Stimulated activated CD4-positive, alpha-beta T cell treated with anti-CD3 and anti-CD28 coated beads, Interleukin-2, amount 100 ng/mL, for 4 hours (primary cell): ENCODE results near the gene CFAP161.
"Not testable (repeated sequence)": the region's sequence is repeated elsewhere in the genome, so short reads cannot be mapped to it uniquely, and the experiment has no call there.

ENCODE experiments used
- DNase-seq: peaks from one replicate; pipeline ENCODE4 v3.0.0-alpha.2; 2020; ENCODE audit warnings: low read depth

Gene CFAP161

DNA sequence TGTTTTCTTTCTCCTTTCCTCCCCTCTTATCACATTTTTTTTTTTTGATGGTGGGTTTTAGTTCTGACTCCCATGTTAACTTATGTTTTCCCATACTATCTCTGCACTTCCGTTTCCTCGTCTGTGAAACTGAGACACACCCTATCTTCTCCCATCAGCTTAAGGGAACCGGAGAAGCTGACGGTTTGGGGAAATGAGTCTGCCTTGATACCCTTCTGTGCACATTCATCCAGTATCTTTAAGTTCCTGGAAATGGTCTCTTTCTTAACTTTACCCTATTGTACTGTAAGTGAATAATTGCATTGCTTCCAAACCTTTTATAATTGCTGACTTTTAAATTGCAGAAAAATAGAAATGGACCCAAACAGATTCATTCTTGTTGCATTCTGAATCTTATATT, 26.2 kb upstream of the CFAP161 start:
- DNase-seq: no peak

DNA sequence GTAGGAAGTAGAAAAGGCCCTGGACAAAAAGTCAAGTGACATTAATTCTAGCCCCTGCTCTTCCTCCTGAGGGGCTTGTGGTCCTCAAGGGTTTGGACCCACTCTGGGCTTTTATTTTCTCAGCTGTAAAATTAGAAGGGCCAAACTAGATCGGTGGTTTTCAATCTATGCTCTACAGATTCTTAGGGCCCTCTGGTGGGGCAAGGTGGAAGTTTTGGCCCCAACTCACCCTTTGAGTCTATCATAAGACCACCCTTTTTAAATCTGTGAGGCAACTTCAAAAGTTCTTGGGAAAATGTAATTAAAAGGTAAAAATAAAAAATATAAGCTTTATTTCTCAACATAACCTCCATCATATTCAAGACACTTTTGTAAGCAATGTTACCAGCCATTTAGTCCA, 25.6 kb upstream of the CFAP161 start:
- no peak for DNase-seq

DNA sequence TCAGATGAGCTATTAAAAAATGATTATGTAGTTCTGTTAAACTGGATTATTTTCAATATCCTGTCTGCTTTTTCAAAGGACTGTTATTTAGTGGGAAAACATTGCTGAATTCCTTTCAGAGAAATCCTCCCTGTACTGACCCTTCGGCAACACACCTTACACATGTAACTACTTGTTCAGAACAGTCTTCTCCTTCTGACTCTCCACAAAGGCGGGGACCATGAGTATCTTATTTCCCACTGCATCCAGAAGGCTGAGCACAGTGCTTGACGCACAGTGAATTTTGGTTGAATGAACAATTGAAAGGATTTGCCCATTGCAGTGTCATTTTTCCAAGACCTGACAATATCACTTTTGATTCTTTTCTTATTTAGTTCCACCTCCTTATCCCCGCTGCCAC, 23.1 kb upstream of the CFAP161 start:
- no peak for DNase-seq

DNA sequence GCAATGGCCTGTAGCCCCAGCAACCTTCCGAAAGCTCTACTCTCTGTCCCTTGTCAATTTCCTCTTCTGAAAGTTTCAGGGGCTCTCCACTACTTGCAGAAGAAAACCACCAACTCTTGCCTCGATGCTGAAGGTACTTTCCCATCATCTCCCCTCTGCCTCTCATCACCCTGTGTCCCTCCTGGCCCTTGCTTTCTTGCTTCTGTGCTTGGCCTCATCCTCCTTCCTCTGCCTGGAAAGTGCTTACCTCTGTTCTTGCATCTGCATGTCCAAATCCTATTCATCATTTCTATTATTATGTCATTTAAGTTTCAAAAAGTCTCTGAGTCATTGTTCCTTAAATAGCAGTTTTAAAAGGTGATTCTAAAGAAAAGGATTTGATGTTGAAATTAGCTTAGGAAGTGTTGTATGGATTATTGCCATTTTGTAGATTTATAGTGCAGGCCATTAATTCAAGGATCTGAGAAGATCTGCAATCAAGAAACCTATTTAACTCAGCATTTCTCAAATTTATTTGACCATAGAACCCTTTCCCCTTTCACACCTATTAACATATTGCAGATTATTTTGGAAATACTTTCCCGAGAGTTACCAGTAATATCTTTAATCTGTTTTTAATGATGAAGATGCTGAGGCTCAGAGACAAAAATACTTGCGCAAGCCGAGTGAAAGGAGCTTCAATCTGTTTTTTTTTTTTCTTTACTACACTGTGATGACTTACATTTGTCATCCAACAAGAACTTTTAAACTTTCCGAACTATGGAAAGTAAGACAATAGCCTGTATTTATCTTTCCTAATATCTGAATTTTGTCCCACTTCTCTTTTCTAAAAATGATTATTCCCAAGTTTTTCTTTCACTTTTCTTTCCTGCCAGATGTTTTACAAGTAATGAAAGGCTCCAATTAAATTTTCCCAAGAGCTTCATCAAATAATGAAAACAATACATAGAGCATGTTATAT, 22.3 kb upstream of the CFAP161 start:
- no peak for DNase-seq

DNA sequence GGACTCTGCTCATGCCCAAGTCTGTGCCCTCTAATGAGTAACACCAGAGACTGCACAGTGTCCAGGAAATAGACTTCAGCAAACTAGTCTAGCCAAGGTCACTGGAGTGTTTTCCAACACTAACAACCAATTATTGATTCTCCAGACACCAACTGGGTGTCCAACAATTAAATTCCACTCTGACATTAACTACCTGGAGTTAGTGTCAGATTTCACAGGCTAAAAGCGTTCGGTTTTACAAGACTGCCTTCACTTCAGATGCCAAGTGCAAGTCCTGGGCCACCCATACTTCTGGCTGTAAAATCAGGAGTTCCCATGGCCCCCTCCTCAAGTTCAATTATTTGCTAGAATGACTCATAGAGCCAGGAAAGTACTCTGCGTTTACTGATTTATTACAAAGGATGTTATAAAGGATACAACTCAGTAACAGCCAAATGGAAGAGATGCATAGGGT, 20.8 kb upstream of the CFAP161 start:
- no peak for DNase-seq

DNA sequence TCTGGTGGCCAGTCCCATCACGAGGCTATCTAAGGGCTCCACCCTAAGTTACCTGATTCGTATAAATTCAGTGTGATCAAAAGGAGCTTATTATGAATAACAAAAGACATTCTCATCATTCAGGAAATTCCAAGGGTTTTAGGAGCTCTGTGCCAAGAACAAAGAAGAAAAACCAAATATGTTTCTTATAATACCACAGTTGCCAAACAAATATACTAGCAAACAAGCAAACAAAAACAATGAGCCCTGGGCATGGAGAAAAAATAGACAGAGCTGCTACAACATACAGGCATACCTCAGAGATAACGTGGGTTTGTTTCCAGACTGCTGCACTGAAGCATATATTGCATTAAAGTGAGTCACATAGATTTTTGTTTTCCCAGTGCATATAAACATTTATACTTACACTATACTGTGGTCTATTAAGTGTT, 20.2 kb upstream of the CFAP161 start:
- no peak for DNase-seq

DNA sequence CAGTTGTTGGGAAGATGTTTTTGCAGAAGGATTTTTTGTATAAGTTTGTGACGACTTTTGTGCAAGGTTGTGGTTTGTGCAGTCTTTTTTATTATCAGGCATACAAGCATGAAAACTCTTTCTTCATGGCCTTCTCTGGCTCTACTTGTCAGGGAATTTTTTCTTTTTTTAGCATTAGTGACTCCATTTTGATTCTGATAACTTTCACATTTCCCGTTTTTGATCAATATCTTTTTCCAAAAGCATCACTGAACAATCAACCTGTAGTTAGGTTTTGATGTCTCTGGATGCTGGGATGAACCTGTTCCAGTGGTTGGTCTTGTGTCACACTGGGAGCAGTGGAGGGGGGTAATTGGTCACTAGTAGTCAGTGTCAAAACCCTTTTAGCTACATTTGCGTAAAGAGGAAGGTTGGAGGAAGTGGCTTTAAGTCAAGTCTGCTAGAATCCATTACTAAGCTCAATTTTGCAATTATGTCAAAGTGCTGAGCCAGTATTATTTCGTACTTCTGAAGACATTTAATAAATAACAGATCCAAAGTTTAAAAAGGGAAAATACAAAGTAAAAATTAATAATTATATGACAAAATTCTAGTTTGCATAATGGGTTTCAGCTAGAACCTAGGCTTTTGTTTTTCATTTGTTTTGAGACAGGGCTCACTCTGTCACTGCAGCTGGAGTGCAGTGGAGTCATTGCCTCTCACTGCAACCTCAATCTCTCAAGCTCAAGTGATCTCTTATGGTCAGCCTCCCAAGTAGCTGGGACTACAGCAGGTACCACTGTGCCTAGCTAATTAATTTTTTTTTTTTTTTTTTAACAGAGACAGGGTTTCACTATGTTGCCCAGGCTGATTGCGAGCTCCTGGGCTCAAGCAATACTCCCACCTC, 18.8 kb upstream of the CFAP161 start:
- no peak for DNase-seq

DNA sequence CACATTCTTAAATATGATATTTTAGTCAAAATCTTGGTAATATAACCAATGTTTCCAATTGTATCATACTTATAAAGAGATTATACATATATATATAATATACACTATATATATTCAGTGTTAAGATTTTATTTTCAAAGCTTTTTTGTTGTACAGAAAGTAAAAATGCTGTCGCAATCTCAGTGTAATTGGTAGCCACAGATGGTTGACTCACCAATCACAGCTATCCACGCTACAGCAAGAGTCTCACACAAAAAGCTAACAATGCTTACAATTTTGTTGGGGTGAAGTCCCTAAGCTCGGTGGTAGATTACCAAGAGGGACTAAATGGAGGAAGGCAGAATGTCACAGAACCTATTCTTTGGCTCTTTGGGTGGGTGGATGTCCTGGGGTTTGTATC, 16.9 kb upstream of the CFAP161 start:
- DNase-seq: no peak

DNA sequence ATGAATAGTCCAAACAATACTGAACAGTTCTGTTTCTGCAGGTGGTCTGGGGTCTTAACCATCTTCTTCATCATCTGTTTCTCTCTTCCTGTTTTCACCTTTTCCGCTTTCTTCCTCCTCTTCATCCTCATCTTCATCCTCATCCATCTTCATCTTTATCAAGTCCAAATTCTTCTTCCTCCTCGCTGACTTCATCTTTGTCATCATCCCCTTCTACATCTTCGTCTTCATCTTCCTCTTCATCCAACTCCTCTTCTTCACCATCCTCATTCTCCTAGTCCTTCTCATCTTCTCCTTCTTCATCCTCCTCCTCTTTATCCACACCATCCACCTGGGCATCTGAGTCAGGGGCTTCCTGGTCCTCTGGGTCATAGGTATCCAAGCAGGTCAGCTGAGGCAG, 16.5 kb upstream of the CFAP161 start:
- DNase-seq: no peak

DNA sequence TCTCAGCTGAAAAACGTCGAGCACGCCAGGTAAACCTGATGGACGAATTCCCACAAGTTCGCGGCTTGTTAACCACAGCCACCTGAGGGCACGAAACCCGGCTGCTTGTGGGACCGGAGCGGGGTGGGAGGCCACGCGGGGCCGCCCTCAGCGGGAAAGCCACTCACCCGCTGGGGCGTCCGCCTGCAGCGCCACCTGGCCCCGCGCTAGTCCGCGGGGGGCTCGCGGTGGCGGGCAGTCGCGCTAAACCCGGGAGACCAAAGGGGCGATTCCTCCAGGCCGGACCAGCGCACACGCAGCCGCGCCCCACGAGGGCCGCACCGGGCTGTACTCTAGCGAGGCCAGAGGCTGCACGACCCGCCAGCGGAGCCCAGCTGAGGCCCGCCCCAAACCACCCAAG, 15.7 kb upstream of the CFAP161 start:
- DNase-seq: no peak

DNA sequence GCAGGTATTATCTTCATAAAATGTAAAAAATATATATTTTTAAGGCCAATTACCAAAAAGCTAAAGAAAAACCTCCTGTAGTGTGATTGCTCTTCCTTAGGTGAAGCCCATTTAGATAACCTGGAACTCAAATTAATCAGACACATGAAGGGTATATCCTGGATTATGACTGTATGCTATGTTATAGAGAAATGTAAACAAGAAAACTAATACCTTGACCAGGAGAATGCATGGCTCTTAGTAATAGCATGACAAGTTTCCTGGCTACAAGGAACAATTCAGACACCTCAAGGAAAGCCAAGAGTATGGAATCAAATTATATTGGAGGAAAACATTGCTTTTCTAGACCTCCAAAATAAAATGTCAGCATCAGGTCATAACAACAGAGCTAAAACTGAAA, 14.0 kb upstream of the CFAP161 start:
- DNase-seq: no peak

DNA sequence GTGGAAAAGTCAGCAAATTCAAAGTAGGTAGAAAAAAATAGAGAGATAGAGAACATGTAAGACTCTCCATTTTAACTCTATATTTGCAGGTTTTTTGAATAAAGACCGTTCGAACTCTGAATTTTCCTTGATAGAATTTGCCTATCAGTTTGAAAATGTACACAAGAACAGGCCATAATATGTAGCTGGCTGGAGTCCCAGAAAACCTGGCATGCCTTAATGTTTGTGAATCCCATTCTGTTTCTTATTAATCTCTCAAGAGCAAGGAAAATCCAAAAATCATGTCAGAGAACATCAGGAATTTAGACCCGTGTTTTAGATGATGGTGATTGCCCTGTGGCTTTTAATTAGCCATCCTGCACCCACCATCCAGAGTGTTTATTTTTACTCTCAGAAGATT, 7.2 kb upstream of the CFAP161 start:
- DNase-seq: no peak

DNA sequence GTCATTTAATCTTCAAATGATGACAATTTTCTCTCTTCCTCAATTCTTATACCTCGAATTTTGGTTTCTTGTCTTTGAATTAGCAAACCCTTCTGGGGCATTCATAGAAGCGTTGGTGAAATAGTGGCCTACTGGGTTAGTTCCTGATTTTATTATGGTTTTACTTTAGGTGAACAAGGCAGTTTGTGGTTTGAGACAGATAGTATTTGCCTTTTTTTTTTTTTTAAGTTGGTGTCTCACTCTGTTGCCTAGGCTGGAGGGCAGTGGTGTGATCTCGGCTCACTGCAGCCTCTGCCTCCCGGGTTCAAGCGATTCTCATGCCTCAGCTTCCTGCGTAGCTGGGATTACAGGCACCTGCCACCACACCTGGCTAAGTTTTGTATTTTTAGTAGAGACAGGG, 7.4 kb downstream of the CFAP161 start:
- not testable (repeated sequence) for DNase-seq

DNA sequence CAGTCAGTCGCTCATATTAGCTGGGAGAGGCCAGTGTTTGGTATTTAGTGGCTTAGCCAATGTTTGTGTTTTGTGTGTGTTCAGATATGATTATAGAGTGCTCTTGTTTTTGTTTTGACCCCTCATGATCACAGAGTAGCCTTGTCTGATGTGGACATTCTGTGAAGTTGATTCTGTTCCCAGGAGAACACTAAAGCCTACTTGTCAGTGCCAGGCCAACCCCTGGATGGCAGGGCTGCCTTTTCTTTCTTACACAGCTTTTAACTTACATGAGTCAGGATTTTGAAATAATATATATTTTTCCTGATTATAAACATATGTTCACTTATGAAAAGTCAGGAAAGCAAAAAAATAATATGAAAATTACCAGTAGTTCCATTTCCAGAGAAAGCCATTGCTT, 11.9 kb downstream of the CFAP161 start:
- DNase-seq: no peak

DNA sequence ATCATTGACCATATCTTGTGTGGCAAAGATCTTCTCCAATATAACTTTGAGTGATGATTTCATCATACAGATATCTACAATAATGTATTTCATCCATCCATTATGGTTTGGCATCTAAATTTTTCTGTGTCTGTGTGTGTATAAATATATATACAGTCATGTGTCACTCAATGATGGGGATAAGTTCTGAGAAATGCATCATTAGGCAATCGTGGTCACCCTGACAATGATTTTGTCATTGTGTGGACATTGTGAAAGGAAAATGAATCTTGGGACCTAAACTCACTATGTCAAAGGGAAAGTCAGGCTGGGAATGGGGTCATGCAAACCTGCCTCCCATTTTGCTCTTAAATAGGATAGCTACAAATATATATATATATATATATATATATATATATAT, 12.4 kb downstream of the CFAP161 start:
- DNase-seq: no peak

DNA sequence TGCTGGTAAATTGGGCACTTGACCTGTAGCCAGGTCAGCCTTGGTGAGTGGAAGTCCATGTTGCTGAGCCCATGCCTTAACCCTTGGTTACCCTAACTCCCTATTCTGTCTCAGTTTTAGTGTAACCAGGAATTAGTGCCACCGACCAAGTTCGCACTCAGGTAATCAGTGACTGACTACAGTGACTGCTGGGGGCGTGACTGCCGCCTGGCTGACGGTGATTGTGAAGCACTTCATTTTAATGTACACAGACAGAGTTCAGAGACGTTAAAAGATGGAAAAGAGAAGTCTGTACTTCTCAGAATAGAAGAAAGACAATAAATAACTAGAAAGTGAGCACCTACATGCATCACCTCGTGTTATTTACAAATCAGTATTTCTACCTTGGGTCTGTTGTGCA, 17.3 kb downstream of the CFAP161 start:
- DNase-seq: no peak

DNA sequence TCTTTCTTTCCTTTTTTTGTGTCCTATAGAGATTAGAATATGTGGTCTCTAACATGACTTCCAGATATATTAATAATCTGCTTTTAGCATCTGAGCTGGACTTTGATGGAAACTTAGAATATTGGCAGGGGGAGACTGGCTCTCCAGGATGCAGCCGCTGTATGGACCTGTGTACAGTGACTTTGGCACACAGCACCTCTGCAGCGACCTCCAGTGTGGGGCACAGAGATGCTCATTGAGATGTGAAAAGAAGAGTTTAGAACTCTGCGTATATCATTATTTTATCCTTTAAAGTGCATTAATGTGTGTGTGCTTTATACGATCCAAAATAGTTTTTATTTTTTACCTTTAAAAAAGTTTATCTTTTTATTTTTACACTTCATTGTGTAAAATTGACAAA, 18.3 kb downstream of the CFAP161 start:
- no peak for DNase-seq

DNA sequence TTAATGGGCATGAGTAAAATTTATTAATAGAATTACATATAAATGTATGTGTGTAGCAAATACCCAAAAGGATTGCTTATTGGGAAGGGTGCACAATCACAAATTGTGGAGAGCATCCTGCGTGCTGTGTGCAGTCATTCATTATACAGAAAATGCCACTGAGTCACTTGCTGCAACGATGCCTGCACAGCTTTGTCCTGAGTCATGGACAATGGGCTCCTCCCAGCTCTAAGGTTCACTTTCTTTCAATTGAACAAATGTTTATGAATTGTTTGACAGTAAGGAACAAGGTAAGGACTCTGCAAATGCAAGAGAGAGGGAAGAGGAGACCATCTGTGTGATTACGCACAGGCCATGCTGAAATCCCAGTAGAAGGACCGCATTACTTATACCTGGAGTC, 18.7 kb downstream of the CFAP161 start:
- no peak for DNase-seq

DNA sequence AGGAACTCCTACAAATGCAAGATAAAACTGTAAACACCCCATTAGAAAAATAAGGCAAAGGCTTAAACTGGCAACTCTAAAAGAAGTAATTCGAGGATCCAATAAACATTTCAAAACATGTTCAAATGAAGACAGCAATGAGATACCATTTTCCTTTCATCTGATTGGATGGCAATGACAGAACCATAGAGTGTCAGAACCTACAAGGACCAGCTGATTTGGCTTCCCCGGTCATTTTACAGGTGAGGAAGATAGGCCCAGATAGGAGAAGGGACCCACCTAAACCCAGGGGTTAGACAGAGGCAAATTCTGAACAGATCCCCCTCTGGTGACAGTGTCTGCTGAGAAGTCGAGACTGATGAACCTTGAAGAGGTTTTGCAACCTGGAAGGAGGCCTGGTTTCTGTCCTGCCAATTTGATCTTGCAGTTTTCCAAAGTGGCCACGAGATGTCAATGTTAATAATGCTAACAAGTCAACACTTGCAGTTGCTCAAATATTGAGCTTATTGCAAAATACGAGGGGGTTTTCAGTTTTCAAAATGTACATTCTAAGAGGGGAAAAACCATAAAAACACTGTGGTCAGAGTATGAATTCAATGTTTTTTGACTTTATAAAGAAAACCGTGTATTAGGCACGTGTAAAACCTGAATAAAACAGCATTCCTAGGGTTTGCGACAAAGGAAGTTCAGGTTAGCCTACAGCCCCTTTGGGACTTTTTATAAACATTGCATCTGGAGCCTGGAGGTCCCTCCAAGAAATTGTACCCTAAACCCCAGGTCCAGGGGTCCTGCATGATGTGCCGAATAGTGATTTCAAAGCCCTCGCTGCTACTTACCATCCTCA, 21.5 kb downstream of the CFAP161 start:
- DNase-seq: no peak

DNA sequence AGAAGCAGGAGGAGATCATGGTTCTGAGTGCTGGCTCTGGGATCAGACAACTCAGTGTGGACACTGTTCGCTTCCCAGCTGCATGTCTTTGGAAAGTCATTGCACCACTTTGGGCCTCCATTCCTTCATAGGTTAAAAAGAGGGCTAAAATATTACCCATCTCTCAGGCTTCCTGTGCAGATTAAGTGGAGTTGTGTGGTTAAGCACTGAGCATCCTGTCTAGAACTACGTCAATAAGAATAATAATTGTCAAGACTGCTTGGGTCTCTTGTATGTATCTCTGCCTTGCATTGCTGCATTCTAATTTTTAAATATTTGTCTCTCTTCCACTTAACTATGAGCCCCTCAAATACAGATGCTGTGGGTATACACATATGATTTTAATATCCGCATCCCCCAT, 22.3 kb downstream of the CFAP161 start:
- no peak for DNase-seq

DNA sequence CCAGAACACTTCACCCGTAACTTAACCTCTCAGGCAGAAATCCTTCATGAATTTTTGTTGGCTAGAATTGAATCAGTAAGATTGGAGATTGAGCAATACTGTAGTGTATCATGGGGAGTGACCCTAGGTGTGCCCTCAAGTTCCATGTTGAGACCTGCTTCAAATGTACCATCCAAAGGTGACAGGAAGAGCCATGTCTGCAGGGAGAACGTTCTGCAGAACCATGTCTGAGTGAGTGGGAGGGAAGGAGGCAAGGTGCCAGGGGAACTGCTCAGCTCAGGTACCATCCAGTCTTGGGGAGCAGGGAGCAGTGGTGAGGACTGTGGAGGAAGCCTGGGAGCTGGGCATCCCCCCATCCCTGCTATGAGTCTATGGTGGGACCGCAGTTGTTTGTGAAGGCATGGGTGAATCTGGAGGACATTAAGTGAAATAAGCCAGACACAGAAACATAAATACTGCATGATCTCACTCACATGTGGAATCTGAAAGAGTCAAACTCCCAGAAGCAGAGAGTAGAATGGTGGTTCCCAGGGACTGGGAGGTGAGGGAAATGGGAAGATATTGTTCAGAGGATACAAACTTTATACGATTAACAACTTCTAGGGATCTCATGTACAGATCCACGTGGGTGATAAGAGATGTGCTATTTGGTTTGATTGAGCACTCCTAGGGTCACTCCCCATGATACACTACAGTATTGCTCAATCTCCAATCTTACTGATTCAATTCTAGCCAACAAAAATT, 23.3 kb downstream of the CFAP161 start:
- no peak for DNase-seq

DNA sequence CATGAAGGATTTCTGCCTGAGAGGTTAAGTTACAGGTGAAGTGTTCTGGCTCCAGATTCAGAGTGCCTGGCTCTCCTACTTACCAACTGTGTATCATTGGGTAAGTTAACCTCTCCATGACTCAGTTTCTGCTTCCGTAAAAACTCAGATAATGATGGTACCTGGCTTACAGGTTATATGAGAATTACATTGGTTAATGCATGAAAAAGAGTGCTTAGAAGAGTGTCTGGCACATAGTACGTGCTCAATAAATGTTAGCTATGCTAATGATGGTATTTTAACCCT, 23.8 kb downstream of the CFAP161 start:
- no peak for DNase-seq
